HG02885 (cell line): ENCODE measurements around the gene AOC3.

Experiments
- ATAC-seq: cut with Tn5 transposase; IDR thresholded peaks from one replicate; pipeline ENCODE4 v1.9.1; 2021; ENCODE audit warnings: mild to moderate bottlenecking; ENCODE audit not compliant: unreplicated experiment, poor library complexity

The AOC3 gene

DNA sequence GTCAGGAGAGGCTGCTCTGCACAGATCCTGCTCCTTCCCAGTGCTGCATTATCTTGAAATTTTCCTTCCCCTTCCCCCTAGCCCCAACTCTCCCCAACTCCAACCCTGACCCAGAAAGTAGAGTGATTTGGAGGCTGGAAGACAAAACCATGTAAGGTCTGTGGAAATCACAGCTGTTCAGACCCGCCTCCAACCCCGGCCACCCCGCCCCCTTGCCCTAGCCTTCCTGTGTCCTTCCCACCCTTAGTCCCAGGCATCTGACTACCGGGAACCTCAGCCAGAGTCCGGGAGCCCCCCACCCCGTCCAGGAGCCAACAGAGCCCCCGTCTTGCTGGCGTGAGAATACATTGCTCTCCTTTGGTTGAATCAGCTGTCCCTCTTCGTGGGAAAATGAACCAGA lies at the start of gene AOC3:
AOC3 (plus strand) TSS at position 246 of the 400 bp plus-strand sequence; CDS start at position 391, 145 bp downstream.
- no peak for ATAC-seq

- no peak for ATAC-seq
Measured at GRCh38 chr17:42803074-42803883, 47.7 kb upstream of the AOC3 start.

DNA sequence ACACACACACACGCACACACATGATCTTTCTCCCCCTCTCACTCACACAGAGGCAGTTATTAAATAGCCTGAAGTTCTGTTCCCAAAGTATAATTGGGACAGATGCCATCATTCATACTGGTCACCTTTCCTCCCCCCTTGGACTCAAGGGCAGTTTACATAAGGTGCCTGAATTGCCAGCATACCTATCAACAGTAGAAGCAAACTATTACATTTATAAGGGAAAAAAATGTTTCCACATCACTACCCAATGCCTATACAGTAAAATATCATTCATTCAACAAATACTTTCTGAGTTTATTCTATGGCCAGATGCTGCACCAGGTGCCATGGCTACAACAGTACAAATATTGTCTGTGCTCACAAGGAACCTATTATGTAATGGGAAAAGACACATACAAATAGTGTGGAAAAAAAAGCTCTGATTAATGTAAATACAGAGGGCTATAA lies 46.1 kb upstream of the AOC3 start:
- no peak for ATAC-seq

- no peak for ATAC-seq
Measured at GRCh38 chr17:42806249-42806648, 44.8 kb upstream of the AOC3 start.

DNA sequence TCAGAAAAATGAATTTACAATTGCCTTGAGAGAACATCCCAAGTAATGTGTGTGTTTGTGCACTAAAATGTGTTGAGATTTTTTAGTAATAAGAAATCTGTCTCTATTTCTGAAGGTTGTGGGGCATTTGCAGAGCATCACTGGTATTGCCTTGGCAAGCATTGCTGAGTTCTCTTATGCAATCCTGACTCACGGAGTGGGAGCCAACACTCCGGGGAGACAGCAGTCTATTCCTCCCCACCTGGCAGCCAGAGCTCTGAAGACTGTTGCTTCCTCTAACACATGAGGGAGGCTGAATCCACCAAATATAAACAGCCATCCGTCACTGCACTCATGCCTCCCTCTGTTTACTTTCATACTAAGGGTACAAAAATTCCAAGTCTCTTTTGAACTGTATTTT lies 41.7 kb upstream of the AOC3 start:
- no peak for ATAC-seq

- no peak for ATAC-seq
Measured at GRCh38 chr17:42814633-42815399, 36.2 kb upstream of the AOC3 start.

DNA sequence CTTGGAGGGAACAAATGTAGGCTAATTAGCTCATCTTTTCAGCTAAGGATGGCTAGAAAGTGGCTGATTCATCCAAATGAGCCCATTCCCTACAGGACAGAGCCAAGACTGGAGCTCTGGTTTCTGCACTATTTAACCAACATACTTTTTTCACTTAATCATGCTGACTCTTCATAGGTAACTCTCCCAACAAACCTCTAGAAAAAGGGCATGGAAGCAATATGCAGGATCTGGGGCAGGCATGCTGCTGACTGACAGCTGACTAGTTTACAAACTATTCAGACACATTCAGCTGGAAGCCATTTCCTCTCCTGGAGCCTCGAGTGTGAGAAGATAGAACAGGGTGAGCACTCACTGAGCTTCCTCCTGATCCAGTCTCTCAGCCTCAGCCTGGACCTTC lies 33.1 kb upstream of the AOC3 start:
- no peak for ATAC-seq

GRCh38 chr17:42818379-42818778 lies 32.6 kb upstream of the AOC3 start:
- ATAC-seq = no peak

- no peak for ATAC-seq
Measured at GRCh38 chr17:42819939-42820535, 31.0 kb upstream of the AOC3 start.

DNA sequence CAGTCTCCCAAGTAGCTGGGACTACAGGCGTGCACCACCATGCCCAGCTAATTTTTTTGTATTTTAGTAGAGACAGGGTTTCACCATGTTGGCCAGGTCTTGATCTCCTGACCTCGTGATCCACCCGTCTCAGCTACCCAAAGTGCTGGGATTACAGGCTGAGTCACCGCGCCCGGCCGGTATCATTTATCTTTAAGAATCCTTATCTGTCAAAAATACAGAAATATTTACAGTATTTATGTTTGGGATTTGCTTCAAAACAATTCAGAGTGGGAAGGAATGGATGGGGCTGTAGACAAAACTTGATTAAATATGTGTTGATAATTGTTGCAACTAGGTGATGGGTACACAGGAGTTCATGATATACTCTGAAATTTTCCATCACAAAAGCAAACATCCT lies 29.8 kb upstream of the AOC3 start:
- ATAC-seq = no peak

DNA sequence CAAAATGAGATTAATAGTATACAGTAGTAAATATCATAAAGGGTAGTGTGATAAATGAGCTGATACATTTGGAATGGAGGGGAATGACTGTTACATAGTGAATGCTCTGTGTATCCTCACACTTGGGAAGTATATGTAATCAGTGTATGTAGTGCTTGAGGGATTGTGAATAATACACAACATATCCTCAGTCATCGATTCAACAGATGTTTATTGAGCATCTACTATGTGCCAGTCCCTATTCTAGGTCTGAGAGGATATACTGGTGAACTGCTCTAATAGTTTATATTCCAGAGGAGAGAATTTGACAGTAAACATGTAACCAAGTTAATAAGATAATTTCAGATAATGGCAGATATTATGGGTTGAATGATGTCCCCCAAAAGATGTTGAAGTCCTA lies 23.5 kb upstream of the AOC3 start:
- ATAC-seq = no peak

DNA sequence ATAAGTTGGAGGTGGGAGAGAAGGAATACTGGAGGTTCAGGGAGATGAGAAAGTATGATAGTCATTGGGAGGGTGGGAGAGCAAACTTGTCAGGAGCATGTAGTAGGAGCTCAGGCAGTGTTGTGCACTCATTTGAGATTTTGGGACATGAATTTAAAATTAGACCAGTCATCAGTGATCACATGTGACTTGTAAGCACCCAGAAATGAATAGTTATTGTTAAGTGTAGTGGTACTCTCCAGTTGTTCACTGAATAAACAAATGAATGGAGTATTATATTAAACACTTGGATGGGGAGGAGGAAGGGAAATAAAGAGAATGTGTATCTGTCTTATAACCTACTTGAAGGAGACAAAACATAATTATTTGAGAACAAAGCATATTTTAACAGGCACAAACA lies 20.0 kb upstream of the AOC3 start:
- ATAC-seq = no peak

- no peak for ATAC-seq
Measured at GRCh38 chr17:42832213-42832933, 18.6 kb upstream of the AOC3 start.

- peak; percentile 79 for ATAC-seq
Measured at GRCh38 chr17:42832934-42833766, 17.8 kb upstream of the AOC3 start, which contains the start of gene PSME3. TSS of gene PSME3 (plus strand) at chr17:42833397. CDS start at chr17:42833632, 235 bp downstream.

GRCh38 chr17:42833767-42834422 lies 17.1 kb upstream of the AOC3 start:
- no peak for ATAC-seq

GRCh38 chr17:42835732-42836131 lies 15.3 kb upstream of the AOC3 start:
- no peak for ATAC-seq

DNA sequence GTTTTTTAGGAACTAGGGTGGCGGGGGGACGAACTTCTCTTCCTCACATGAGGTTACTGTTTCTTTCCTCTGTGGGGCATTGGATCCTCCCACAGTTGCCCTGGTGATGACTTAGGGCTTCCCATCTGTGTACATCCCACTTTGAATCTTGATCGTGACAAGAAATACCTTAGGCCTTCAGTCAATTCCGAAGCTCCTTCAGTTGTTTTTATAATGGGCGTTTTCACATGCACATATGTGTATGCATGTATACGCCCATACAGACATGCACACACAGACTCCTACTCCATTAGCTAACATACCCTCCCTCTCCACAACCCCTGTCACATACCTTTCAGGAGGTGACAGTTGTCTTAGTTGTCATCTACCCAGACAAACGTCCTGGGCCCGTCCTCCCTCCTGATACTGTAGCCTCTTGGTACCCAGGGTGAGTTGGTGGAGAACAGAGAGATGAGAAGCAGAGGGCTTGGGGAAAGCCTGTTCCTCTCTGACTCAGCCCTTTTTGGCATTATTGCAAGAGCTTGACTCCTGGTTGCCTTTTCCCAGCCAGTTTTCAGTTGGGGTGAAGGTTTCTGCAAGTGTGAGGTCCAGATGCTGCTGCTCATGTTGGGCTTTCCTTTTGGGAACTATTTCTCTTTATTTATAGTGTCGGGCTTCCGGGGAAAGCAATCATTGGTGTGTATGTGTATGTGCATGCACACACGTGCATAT lies 8.9 kb upstream of the AOC3 start:
- ATAC-seq = no peak

GRCh38 chr17:42843358-42843934 lies 7.6 kb upstream of the AOC3 start:
- ATAC-seq = no peak
